Vagina (tissue), 2 donors: ENCODE results near the gene ODF4. TPM values are rescaled to one million over a fixed set of nuclear protein-coding genes. Genes with fewer than 3 reads are reported as not detected.

Experiments used
- DNase-seq, 2 donors: peaks; one replicate each; pipeline ENCODE4 v3.0.0-alpha.2; 2017; ENCODE audit errors: extremely low spot score in 2 of 2
- H3K27ac ChIP-seq: fragments of 200-600 bp; sonication (generic); one replicate; pipeline ENCODE4 v1.5.1; 2019
- H3K27me3 ChIP-seq: fragments of 200-600 bp; sonication (generic); one replicate; pipeline ENCODE4 v1.5.1; 2019
- H3K36me3 ChIP-seq, 2 donors: fragments of 200-600 bp; sonication (generic); one replicate each; pipeline ENCODE4 v1.5.1; 2017 to 2019
- H3K4me1 ChIP-seq: fragments of 200-600 bp; sonication (generic); one replicate; pipeline ENCODE4 v1.5.1; 2019
- H3K4me3 ChIP-seq, 2 donors: fragments of 200-600 bp; sonication (generic); 1 replicate in 1 of 2; 2 replicates in 1 of 2; pipeline ENCODE4 v1.5.1; 2016 to 2019
- H3K9me3 ChIP-seq: fragments of 200-600 bp; sonication (generic); one replicate; pipeline ENCODE4 v1.5.1; 2019
- CTCF ChIP-seq, 3 experiments: fragments of 450-650 bp in 2 of 3; fragments of 200-600 bp in 1 of 3; sonication (generic) in 1 of 3; IDR thresholded peaks; one replicate each; pipeline ENCODE4 v1.5.1; 2017 to 2019; ENCODE audit warnings: antibody characterized with exemption in 3 of 3, mild to moderate bottlenecking in 2 of 3, moderate library complexity in 2 of 3
- POLR2A ChIP-seq, 2 donors: fragments of 450-650 bp; IDR thresholded peaks; one replicate each; pipeline ENCODE4 v1.6.1; 2017; ENCODE audit warnings: antibody characterized with exemption in 2 of 2, mild to moderate bottlenecking in 2 of 2, moderate library complexity in 2 of 2
- POLR2AphosphoS5 ChIP-seq, 2 donors: sonication (generic); formaldehyde crosslinking; IDR thresholded peaks; one replicate each; pipeline ENCODE4 v1.9.0; 2017; ENCODE audit warnings: antibody characterized with exemption in 2 of 2, mild to moderate bottlenecking in 2 of 2, low read depth in 1 of 2; ENCODE audit not compliant: insufficient read depth in 1 of 2
- intact Hi-C: fragments of 100-400 bp; cut with DNase I; formaldehyde crosslinking; loops from one replicate; pipeline ENCODE4 v1.15.1; 2023
- total RNA-seq: library from RNA; depleted of rRNA; stranded (reverse); fragments of >200 nt; gene quantifications from one replicate; pipeline ENCODE4 v1.2.3, GENCODE V29; 2016

Gene ODF4
- not detected for total RNA-seq

- TF ChIP-seq CTCF (IDR thresholded peaks at IDR 0.05) (no peak), POLR2AphosphoS5 (IDR thresholded peaks at IDR 0.05; ENCODE audit: insufficient read depth in 1 of 2, low read depth in 1 of 2) (no peak), POLR2A (IDR thresholded peaks at IDR 0.05) (no peak)
- no peaks in the 10 kb centered on the region for H3K9me3 ChIP-seq
- H3K4me3 ChIP-seq: no peak within 1 kb of the TSS
- H3K27me3 ChIP-seq: no peaks in the 10 kb centered on the region
- H3K4me1 ChIP-seq: no peaks in the 10 kb centered on the region
- no peak within 1 kb of the TSS for H3K27ac ChIP-seq
- DNase-seq: no peak
- intact Hi-C loops: no loop called here
- H3K36me3 ChIP-seq: no peaks in the 10 kb centered on the region
Observed at GRCh38 chr17:8339540-8339939, at the start of gene ODF4. ODF4 (plus strand) TSS chr17:8339840; CDS start chr17:8340052, 212 bp downstream.

- Histone ChIP-seq H3K27ac (no peak overlapping the region), H3K4me3 (no peak overlapping the region), H3K36me3 (no peaks in the 10 kb centered on the region), H3K4me1 (peaks cover 25% of the 10 kb centered on the region), H3K27me3 (no peaks in the 10 kb centered on the region), H3K9me3 (no peaks in the 10 kb centered on the region)
- no peak for TF ChIP-seq POLR2A (IDR thresholded peaks at IDR 0.05)
- no peak for TF ChIP-seq CTCF (IDR thresholded peaks at IDR 0.05)
- TF ChIP-seq POLR2AphosphoS5 (IDR thresholded peaks at IDR 0.05; ENCODE audit: insufficient read depth in 1 of 2, low read depth in 1 of 2): no peak
- no peak for DNase-seq
- intact Hi-C loops: loop anchor here (10.0 kb wide), 1 partner anchor 195 kb away; no protein-coding TSS in a partner anchor
Observed at GRCh38 chr17:8290043-8290442, 49.6 kb upstream of the ODF4 start.

GRCh38 chr17:8292639-8293395, 46.8 kb upstream of the ODF4 start:
- DNase-seq: no peak
- Histone ChIP-seq H3K4me3 (no peak overlapping the region), H3K4me1 (peaks cover 23% of the 10 kb centered on the region), H3K27me3 (no peaks in the 10 kb centered on the region), H3K9me3 (no peaks in the 10 kb centered on the region), H3K27ac (no peak overlapping the region), H3K36me3 (no peaks in the 10 kb centered on the region)
- intact Hi-C loops: loop anchor here (10.0 kb wide), 1 partner anchor 198 kb away; no protein-coding TSS in a partner anchor
- TF ChIP-seq POLR2A (IDR thresholded peaks at IDR 0.05) (no peak), POLR2AphosphoS5 (IDR thresholded peaks at IDR 0.05; ENCODE audit: insufficient read depth in 1 of 2, low read depth in 1 of 2) (no peak)

GRCh38 chr17:8294361-8294760, 45.3 kb upstream of the ODF4 start:
- intact Hi-C loops: loop anchor here (10.0 kb wide), 1 partner anchor 200 kb away; no protein-coding TSS in a partner anchor
- no peak for TF ChIP-seq CTCF (IDR thresholded peaks at IDR 0.05)
- TF ChIP-seq POLR2A (IDR thresholded peaks at IDR 0.05): no peak
- TF ChIP-seq POLR2AphosphoS5 (IDR thresholded peaks at IDR 0.05; ENCODE audit: insufficient read depth in 1 of 2, low read depth in 1 of 2): no peak
- DNase-seq: no peak
- Histone ChIP-seq H3K9me3 (no peaks in the 10 kb centered on the region), H3K36me3 (no peaks in the 10 kb centered on the region), H3K4me1 (peaks cover 13% of the 10 kb centered on the region), H3K27me3 (no peaks in the 10 kb centered on the region), H3K4me3 (no peak overlapping the region), H3K27ac (no peak overlapping the region)

GRCh38 chr17:8294814-8295316, 44.8 kb upstream of the ODF4 start:
- Histone ChIP-seq H3K4me1 (peaks cover 8% of the 10 kb centered on the region), H3K36me3 (no peaks in the 10 kb centered on the region), H3K27me3 (no peaks in the 10 kb centered on the region), H3K4me3 (peak overlapping the region; percentile 64 to 67), H3K9me3 (no peaks in the 10 kb centered on the region), H3K27ac (peak overlapping the region; percentile 86)
- no peak for TF ChIP-seq POLR2A (IDR thresholded peaks at IDR 0.05)
- no peak for TF ChIP-seq POLR2AphosphoS5 (IDR thresholded peaks at IDR 0.05; ENCODE audit: insufficient read depth in 1 of 2, low read depth in 1 of 2)
- TF ChIP-seq CTCF (IDR thresholded peaks at IDR 0.05): no peak
- no peak for DNase-seq
- intact Hi-C loops: loop anchor here (5.0 to 10.0 kb wide), 2 partner anchors 48 to 200 kb away; partner anchors contain the start of genes CTC1 and PFAS
